ENCODE measurements around the gene SLC22A23.

- TF ChIP-seq CTCF (IDR thresholded peaks at IDR 0.05; ENCODE audit: low read length) (no peak), EZH2phosphoT487 (IDR thresholded peaks at IDR 0.05; ENCODE audit: low read length) (no peak), EZH2 (optimal IDR thresholded peaks at IDR 0.05; ENCODE audit: low read depth, low read length) (no peak)
Measured at GRCh38 chr6:3280091-3280490, 176.8 kb downstream of the SLC22A23 start.

All from MM.1S (cell line).